GM21390 (cell line): ENCODE measurements around the gene ELP2.

Experiments
- ATAC-seq: cut with Tn5 transposase; IDR thresholded peaks from one replicate; pipeline ENCODE4 v1.9.1; 2021; ENCODE audit not compliant: unreplicated experiment

The ELP2 gene

GRCh38 chr18:36215577-36215976 is 85.9 kb downstream of the ELP2 start:
- no peak for ATAC-seq

GRCh38 chr18:36217348-36217747 is 87.6 kb downstream of the ELP2 start:
- no peak for ATAC-seq

GRCh38 chr18:36229188-36229587 is 99.5 kb downstream of the ELP2 start:
- ATAC-seq, result no peak
